Ishikawa (cell line): Measurements from ENCODE around the gene EOLA2.

Source experiments
- CEBPB ChIP-seq: IDR thresholded peaks from 2 replicates; pipeline ENCODE4 v1.6.1; 2012
- CREB1 ChIP-seq: IDR thresholded peaks from 2 replicates; pipeline ENCODE4 v1.6.1; 2012; ENCODE audit warnings: low read depth
- EGR1 ChIP-seq: IDR thresholded peaks from 2 replicates; pipeline ENCODE4 v1.6.1; 2012
- EP300 ChIP-seq: IDR thresholded peaks from 2 replicates; pipeline ENCODE4 v1.6.1; 2012; ENCODE audit warnings: borderline replicate concordance
- FOXM1 ChIP-seq: IDR thresholded peaks from 2 replicates; pipeline ENCODE4 v1.6.1; 2012; ENCODE audit warnings: low read depth, borderline replicate concordance
- NFIC ChIP-seq: IDR thresholded peaks from 2 replicates; pipeline ENCODE4 v1.6.1; 2012
- RAD21 ChIP-seq: IDR thresholded peaks from 2 replicates; pipeline ENCODE4 v1.6.1; 2012; ENCODE audit warnings: low read depth
- TAF1 ChIP-seq: IDR thresholded peaks from 2 replicates; pipeline ENCODE4 v1.6.1; 2012; ENCODE audit warnings: low read depth, mild to moderate bottlenecking
- TCF12 ChIP-seq: IDR thresholded peaks from 2 replicates; pipeline ENCODE4 v1.6.1; 2012; ENCODE audit warnings: low read depth
- TEAD4 ChIP-seq: IDR thresholded peaks from 2 replicates; pipeline ENCODE4 v1.6.1; 2012
- YY1 ChIP-seq: IDR thresholded peaks from 2 replicates; pipeline ENCODE4 v1.6.1; 2012; ENCODE audit warnings: low read depth
- ZBTB7A ChIP-seq: IDR thresholded peaks from 2 replicates; pipeline ENCODE4 v1.6.1; 2012; ENCODE audit warnings: low read depth
- TF ChIP-seq, protein P1 (sequence below): IDR thresholded peaks from 2 replicates; pipeline ENCODE4 v1.6.1; 2012
- TF ChIP-seq, protein P2 (sequence below): IDR thresholded peaks from 2 replicates; pipeline ENCODE4 v1.6.1; 2012; ENCODE audit warnings: low read depth, mild to moderate bottlenecking
- TF ChIP-seq, protein P3 (sequence below): IDR thresholded peaks from 2 replicates; pipeline ENCODE4 v1.6.1; 2012

EOLA2 gene

DNA sequence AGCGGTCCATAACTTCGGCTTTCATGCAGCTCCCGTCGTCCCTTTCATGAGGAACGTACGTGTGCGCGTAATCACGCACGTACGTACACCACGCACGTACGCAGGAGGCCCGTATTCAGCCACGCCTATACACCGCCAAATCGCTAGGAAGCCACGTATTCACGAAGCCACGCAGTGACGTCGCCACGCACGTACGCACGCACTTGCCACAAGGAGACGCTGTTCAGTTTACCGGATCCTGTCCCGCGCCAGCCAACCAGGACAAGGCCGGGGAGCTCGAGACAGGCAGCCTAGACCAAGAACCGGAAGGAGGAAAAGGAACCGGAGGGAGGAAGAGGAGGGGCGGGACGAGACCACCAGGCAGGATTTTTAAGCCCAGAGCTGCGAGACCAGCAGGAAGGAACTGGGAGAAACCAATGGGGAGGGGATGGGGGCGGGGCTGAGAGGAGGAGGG, at the start of gene EOLA2:
Gene EOLA2, minus strand, starts transcription at position 65 of the 454 bp plus-strand sequence. CDS start 4,617 bp downstream, outside the sequence.
- TF ChIP-seq ZBTB7A = no peak
- TF ChIP-seq EP300 = no peak
- peak; percentile 80 for TF ChIP-seq CREB1
- no peak for TF ChIP-seq FOXM1
- TF ChIP-seq TEAD4 = no peak
- no peak for TF ChIP-seq YY1
- TF ChIP-seq EGR1 = no peak
- TF ChIP-seq, protein P1, sequence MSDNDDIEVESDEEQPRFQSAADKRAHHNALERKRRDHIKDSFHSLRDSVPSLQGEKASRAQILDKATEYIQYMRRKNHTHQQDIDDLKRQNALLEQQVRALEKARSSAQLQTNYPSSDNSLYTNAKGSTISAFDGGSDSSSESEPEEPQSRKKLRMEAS = 0 out of 2 replicates have a peak, but pooled peaks have one; percentile 38

DNA sequence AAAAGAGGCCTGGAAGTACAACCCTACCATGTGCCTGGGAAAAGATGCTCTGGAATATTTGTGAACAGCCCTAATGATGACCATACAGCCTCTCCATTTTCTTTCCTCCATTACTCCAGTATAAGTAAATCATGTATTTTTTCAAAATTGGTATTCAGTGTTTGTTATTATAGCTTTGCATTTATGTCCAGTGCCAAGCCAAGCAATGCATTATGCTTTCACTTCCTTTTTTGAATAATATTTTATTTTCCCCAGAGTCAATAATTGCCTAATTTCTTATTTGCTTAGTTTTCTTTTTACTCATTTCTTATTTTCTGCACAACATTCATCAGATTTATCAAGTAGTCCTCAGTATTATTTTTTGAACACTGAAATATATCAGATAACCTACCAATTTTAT, 49.3 kb upstream of the EOLA2 start:
- TF ChIP-seq CEBPB (no peak), TAF1 (no peak), EP300 (no peak)
- TF ChIP-seq, protein P1 = no peak

DNA sequence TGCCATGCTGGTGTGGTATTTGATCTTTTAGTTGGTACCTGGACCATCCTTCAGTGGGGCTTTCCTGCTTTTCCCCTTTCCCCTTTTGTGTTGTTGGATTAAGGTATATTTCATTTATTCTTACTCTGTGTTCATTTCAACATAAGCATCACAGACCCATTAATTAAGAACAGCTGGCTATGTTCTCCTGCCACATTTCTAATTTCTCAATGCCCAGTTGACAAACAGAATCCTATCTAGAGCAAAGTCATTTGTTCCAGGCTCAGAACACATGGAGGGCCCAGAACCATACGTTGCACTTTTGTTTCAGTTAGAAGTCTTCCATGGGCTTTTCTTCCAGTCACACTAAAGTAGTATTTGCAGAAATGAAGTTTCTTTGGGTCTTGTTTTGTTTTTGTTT, 46.1 kb upstream of the EOLA2 start:
- no peak for TF ChIP-seq TCF12
- TF ChIP-seq, protein P1 = no peak
- TF ChIP-seq TEAD4 = no peak
- no peak for TF ChIP-seq CEBPB
- TF ChIP-seq, protein P2, sequence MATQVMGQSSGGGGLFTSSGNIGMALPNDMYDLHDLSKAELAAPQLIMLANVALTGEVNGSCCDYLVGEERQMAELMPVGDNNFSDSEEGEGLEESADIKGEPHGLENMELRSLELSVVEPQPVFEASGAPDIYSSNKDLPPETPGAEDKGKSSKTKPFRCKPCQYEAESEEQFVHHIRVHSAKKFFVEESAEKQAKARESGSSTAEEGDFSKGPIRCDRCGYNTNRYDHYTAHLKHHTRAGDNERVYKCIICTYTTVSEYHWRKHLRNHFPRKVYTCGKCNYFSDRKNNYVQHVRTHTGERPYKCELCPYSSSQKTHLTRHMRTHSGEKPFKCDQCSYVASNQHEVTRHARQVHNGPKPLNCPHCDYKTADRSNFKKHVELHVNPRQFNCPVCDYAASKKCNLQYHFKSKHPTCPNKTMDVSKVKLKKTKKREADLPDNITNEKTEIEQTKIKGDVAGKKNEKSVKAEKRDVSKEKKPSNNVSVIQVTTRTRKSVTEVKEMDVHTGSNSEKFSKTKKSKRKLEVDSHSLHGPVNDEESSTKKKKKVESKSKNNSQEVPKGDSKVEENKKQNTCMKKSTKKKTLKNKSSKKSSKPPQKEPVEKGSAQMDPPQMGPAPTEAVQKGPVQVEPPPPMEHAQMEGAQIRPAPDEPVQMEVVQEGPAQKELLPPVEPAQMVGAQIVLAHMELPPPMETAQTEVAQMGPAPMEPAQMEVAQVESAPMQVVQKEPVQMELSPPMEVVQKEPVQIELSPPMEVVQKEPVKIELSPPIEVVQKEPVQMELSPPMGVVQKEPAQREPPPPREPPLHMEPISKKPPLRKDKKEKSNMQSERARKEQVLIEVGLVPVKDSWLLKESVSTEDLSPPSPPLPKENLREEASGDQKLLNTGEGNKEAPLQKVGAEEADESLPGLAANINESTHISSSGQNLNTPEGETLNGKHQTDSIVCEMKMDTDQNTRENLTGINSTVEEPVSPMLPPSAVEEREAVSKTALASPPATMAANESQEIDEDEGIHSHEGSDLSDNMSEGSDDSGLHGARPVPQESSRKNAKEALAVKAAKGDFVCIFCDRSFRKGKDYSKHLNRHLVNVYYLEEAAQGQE = no peak
- TF ChIP-seq YY1 = no peak
- TF ChIP-seq, protein P3, sequence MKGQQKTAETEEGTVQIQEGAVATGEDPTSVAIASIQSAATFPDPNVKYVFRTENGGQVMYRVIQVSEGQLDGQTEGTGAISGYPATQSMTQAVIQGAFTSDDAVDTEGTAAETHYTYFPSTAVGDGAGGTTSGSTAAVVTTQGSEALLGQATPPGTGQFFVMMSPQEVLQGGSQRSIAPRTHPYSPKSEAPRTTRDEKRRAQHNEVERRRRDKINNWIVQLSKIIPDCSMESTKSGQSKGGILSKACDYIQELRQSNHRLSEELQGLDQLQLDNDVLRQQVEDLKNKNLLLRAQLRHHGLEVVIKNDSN = no peak
- no peak for TF ChIP-seq TAF1
- TF ChIP-seq EGR1 = no peak
- TF ChIP-seq NFIC = no peak
- no peak for TF ChIP-seq ZBTB7A
- TF ChIP-seq CREB1 = no peak
- no peak for TF ChIP-seq FOXM1
- no peak for TF ChIP-seq RAD21
- no peak for TF ChIP-seq EP300

DNA sequence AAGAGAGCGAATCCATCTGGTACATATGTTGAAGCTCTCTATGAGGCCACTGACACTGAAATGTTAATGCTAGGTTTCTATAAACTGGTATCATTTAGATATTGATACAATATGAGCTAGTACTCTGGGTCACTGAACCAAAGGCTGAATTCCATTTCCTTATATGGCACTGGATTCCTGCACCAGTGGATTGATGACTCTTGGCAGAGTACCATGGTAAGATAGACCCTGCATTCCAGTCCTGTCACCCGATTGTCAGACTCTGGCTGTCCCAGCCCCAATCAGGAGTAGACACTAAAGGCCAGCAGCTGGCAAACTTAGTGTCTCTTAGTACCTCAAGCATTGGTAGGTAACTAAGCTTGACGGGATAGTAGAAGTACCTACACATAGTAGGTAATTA, 44.0 kb upstream of the EOLA2 start:
- TF ChIP-seq TEAD4 = 0 out of 2 replicates have a peak, but pooled peaks have one; percentile 10
- TF ChIP-seq, protein P3 = no peak

DNA sequence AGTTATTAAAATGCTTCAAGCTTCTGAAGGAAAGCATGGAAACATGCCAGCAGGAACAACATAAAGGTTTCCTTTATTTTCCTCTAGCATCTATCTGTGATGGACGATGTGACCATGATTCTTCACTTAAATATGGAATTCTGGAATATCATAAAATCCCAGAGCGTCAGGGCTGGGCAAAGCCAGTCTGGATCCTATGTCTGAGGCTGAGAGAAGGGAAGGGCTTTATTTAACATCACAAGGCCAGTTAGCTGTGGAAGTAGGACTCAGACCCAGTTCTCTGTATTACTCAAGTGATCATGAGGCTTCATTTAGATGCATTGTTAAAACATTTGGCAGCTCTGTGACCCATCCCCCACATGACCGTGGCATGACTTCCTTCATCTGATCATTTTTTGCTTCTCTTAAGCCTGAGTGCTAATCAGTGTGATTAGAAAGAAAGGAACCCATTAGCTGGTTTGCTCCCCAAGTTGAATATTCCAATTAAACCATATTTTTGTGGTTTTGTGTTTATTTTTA, 40.9 kb upstream of the EOLA2 start:
- no peak for TF ChIP-seq RAD21
- TF ChIP-seq EGR1 = no peak
- TF ChIP-seq, protein P2 = no peak
- TF ChIP-seq TEAD4 = no peak
- no peak for TF ChIP-seq CREB1
- TF ChIP-seq, protein P3 = no peak
- no peak for TF ChIP-seq ZBTB7A
- TF ChIP-seq, protein P1 = no peak
- no peak for TF ChIP-seq EP300
- no peak for TF ChIP-seq CEBPB
- TF ChIP-seq FOXM1 = no peak
- no peak for TF ChIP-seq TCF12
- TF ChIP-seq NFIC = no peak
- no peak for TF ChIP-seq YY1
- no peak for TF ChIP-seq TAF1
